ENCODE data around the gene ADRB2.
"Not testable (repeated sequence)": the region's sequence is repeated elsewhere in the genome, so short reads cannot be mapped to it uniquely, and the experiment has no call there.

ADRB2 gene

GRCh38 chr5:148826053-148826738, at the start of gene ADRB2:
ADRB2 (plus strand) TSS chr5:148826611; CDS start chr5:148826832, 221 bp downstream.
- peak; percentile 67 for DNase-seq

GRCh38 chr5:148776780-148777179, 49.6 kb upstream of the ADRB2 start:
- DNase-seq = peak; percentile 15

GRCh38 chr5:148778882-148779281, 47.5 kb upstream of the ADRB2 start:
- no peak for DNase-seq

GRCh38 chr5:148780711-148781110, 45.7 kb upstream of the ADRB2 start:
- DNase-seq = no peak

- DNase-seq = no peak
Observed at GRCh38 chr5:148781766-148782165, 44.6 kb upstream of the ADRB2 start.

- no peak for DNase-seq
Observed at GRCh38 chr5:148785223-148785622, 41.2 kb upstream of the ADRB2 start.

GRCh38 chr5:148786456-148786855, 40.0 kb upstream of the ADRB2 start:
- DNase-seq = no peak

GRCh38 chr5:148788636-148789035, 37.8 kb upstream of the ADRB2 start:
- DNase-seq = no peak

- no peak for DNase-seq
Observed at GRCh38 chr5:148790545-148791333, 35.7 kb upstream of the ADRB2 start.

GRCh38 chr5:148791334-148791667, 35.1 kb upstream of the ADRB2 start:
- no peak for DNase-seq

GRCh38 chr5:148791696-148792095, 34.7 kb upstream of the ADRB2 start:
- no peak for DNase-seq

- no peak for DNase-seq
Observed at GRCh38 chr5:148792744-148793143, 33.7 kb upstream of the ADRB2 start.

GRCh38 chr5:148793261-148793660, 33.1 kb upstream of the ADRB2 start:
- no peak for DNase-seq

GRCh38 chr5:148794275-148794674, 32.1 kb upstream of the ADRB2 start:
- no peak for DNase-seq

- DNase-seq = no peak
Observed at GRCh38 chr5:148794729-148795561, 31.5 kb upstream of the ADRB2 start.

GRCh38 chr5:148796936-148797335, 29.5 kb upstream of the ADRB2 start:
- DNase-seq = no peak

GRCh38 chr5:148798786-148799185, 27.6 kb upstream of the ADRB2 start:
- DNase-seq = no peak

GRCh38 chr5:148799737-148800527, 26.5 kb upstream of the ADRB2 start:
- DNase-seq = no peak

- DNase-seq = no peak
Observed at GRCh38 chr5:148801682-148802276, 24.6 kb upstream of the ADRB2 start.

- DNase-seq = not testable (repeated sequence)
Observed at GRCh38 chr5:148803451-148803850, 23.0 kb upstream of the ADRB2 start.

- DNase-seq = no peak
Observed at GRCh38 chr5:148804393-148804792, 22.0 kb upstream of the ADRB2 start.
